K562 treated with DMSO at 1 percent for 4 hours (cell line): ENCODE results near the gene ANO7. TPM values are rescaled to one million over a fixed set of nuclear protein-coding genes. Genes with fewer than 3 reads are reported as not detected.

Experiments
- total RNA-seq: library from RNA; unstranded; fragments of 300-600 nt; gene quantifications from 2 replicates; pipeline ENCODE4 v1.2.3, GENCODE V29; 2022; ENCODE audit not compliant: insufficient read depth

Gene ANO7
- total RNA-seq, result 0.65 TPM in 1 of 2 replicates, not detected in the other

GRCh38 chr2:241188361-241189092 lies at the start of gene ANO7:
TSS of gene ANO7 (plus strand) at chr2:241188677. CDS start at chr2:241190064, 1,387 bp downstream.

GRCh38 chr2:241148891-241149674 lies 39.4 kb upstream of the ANO7 start, which contains the start of gene PASK:
TSS of gene PASK (minus strand) at chr2:241149472. CDS start at chr2:241143032, 6,440 bp downstream.

GRCh38 chr2:241149925-241150659 lies 38.4 kb upstream of the ANO7 start, which contains the start of gene PPP1R7:
TSS of gene PPP1R7 (plus strand) at chr2:241150467. CDS start at chr2:241150496, 29 bp downstream.

Other genes with a start within 250 kb of the ANO7 start
- gene SNED1, start 190.1 kb upstream of the ANO7 start, total RNA-seq, result 0.28 TPM in 1 of 2 replicates, not detected in the other
- gene MTERF4, start 86.4 kb upstream of the ANO7 start, total RNA-seq, result 6.7 and 9.1 TPM in 2 replicates
- gene PASK, start 39.2 kb upstream of the ANO7 start, total RNA-seq, result 8.8 and 11.8 TPM in 2 replicates
- 39.6 and 44.2 TPM in 2 replicates for gene PPP1R7, start 38.2 kb upstream of the ANO7 start, total RNA-seq
- gene HDLBP, start 127.0 kb downstream of the ANO7 start, total RNA-seq, result 121 and 127 TPM in 2 replicates
- gene SEPTIN2, start 127.2 kb downstream of the ANO7 start, total RNA-seq, result 88.6 and 106 TPM in 2 replicates
- 9.6 and 12.1 TPM in 2 replicates for gene FARP2, start 167.6 kb downstream of the ANO7 start, total RNA-seq